Right ventricle myocardium superior (tissue), 1 donor: ENCODE results near the gene NPRL2. TPM values are rescaled to one million over a fixed set of nuclear protein-coding genes. Genes with fewer than 3 reads are reported as not detected.

Experiments
- ATAC-seq: fragments of 200-7000 bp; cut with Tn5 transposase; one replicate; pipeline ENCODE4 v1.9.1; 2020; ENCODE audit warnings: mild to moderate bottlenecking; ENCODE audit not compliant: poor library complexity
- DNase-seq: peaks from one replicate; pipeline ENCODE4 v3.0.0-alpha.2; 2020
- intact Hi-C: fragments of 100-400 bp; cut with DNase I; formaldehyde crosslinking; loops from one replicate; pipeline ENCODE4 v1.11.2; 2022
- long read RNA-seq: library from polyadenylated mRNA; unstranded; transcript quantifications from one replicate; pipeline ENCODE4 v2.0.0, GENCODE V29; 2021
- total RNA-seq: library from RNA; stranded (reverse); fragmentation: NEBNext Ultra II Directional; extraction: Animal tissue kit (Norgen Biotek cat#: 25700); gene quantifications from one replicate; pipeline ENCODE4 v1.2.1, GENCODE V29; 2021
- donor health status: DM: no; HTN: yes; CAD: no; lungs with severe emphysema.

NPRL2 gene
- 14.8 TPM for total RNA-seq
- long read RNA-seq, transcript NPRL2-201 (11 exons, 1,700 nt): major isoform, 25 of 41 reads
- long read RNA-seq, partial matches to known transcripts: 1 of 41 reads
- long read RNA-seq, other reads (novel, unspliced or antisense): 15 of 41 reads

- intact Hi-C loops: no loop called here
- ATAC-seq (peak; percentile 97), DNase-seq (peak; percentile 98)
These were observed at the start of gene NPRL2, which contains the start of gene CYB561D2 for GRCh38 chr3:50350527-50351322. TSS of gene NPRL2 (minus strand) at chr3:50350775. CDS start at chr3:50350652, 123 bp downstream. TSS of gene CYB561D2 (plus strand) at chr3:50350862. CDS start at chr3:50351434, 572 bp downstream.

GRCh38 chr3:50396502-50396901 lies 45.9 kb upstream of the NPRL2 start:
- intact Hi-C loops: no loop called here
- DNase-seq: no peak

GRCh38 chr3:50395070-50395860 lies 44.7 kb upstream of the NPRL2 start:
- no peak for ATAC-seq
- intact Hi-C loops: no loop called here
- DNase-seq: no peak

More at GRCh38 chr3:50396502-50396901, 45.9 kb upstream of the NPRL2 start:
- no peak for ATAC-seq

GRCh38 chr3:50393061-50393460 lies 42.5 kb upstream of the NPRL2 start:
- intact Hi-C loops: no loop called here
- DNase-seq (no peak), ATAC-seq (no peak)

GRCh38 chr3:50392101-50392715 lies 41.6 kb upstream of the NPRL2 start:
- ATAC-seq (peak; percentile 87), DNase-seq (peak; percentile 68)
- intact Hi-C loops: no loop called here

- intact Hi-C loops: no loop called here
- DNase-seq (peak; percentile 87), ATAC-seq (peak; percentile 83)
These were observed 40.1 kb upstream of the NPRL2 start for GRCh38 chr3:50390508-50391224.

GRCh38 chr3:50389414-50389767 lies 38.8 kb upstream of the NPRL2 start:
- no peak for ATAC-seq
- DNase-seq: no peak
- intact Hi-C loops: no loop called here

- DNase-seq (no peak), ATAC-seq (no peak)
- intact Hi-C loops: no loop called here
These were observed 38.3 kb upstream of the NPRL2 start for GRCh38 chr3:50388720-50389413.

GRCh38 chr3:50388016-50388719 lies 37.6 kb upstream of the NPRL2 start:
- ATAC-seq (no peak), DNase-seq (no peak)
- intact Hi-C loops: no loop called here

- intact Hi-C loops: no loop called here
- no peak for DNase-seq
- ATAC-seq: no peak
These were observed 35.2 kb upstream of the NPRL2 start for GRCh38 chr3:50385754-50386153.

GRCh38 chr3:50383750-50384149 lies 33.2 kb upstream of the NPRL2 start:
- DNase-seq (no peak), ATAC-seq (no peak)
- intact Hi-C loops: no loop called here

- ATAC-seq (no peak), DNase-seq (no peak)
- intact Hi-C loops: no loop called here
These were observed 32.1 kb upstream of the NPRL2 start for GRCh38 chr3:50382722-50383121.

GRCh38 chr3:50381383-50381782 lies 30.8 kb upstream of the NPRL2 start:
- DNase-seq (no peak), ATAC-seq (no peak)
- intact Hi-C loops: no loop called here

- intact Hi-C loops: no loop called here
- DNase-seq: no peak
- ATAC-seq: no peak
These were observed 30.0 kb upstream of the NPRL2 start for GRCh38 chr3:50380405-50381085.

- intact Hi-C loops: no loop called here
- DNase-seq (no peak), ATAC-seq (no peak)
These were observed 28.2 kb upstream of the NPRL2 start for GRCh38 chr3:50378757-50379156.

GRCh38 chr3:50378024-50378423 lies 27.4 kb upstream of the NPRL2 start:
- DNase-seq: no peak
- no peak for ATAC-seq
- intact Hi-C loops: no loop called here
